Uterus (tissue), 4 donors: ENCODE measurements around the gene SNRPD3. TPM values are rescaled to one million over a fixed set of nuclear protein-coding genes. Genes with fewer than 3 reads are reported as not detected.
A peak's percentile ranks its signal among the peaks of the same experiment; 100 is the strongest.

Experiments
- DNase-seq, 2 donors: peaks; one replicate each; pipeline ENCODE4 v3.0.0-alpha.2; 2019 to 2020
- H3K27ac ChIP-seq, 2 donors: fragments of 200-600 bp; sonication (generic); 1 replicate in 1 of 2; 2 replicates in 1 of 2; pipeline ENCODE4 v1.5.1; 2016 to 2018
- H3K27me3 ChIP-seq, 2 donors: fragments of 200-600 bp; sonication (generic); one replicate each; pipeline ENCODE4 v1.5.1; 2018 to 2019; ENCODE audit warnings: control low read depth in 1 of 2
- H3K36me3 ChIP-seq, 2 donors: fragments of 200-600 bp; sonication (generic); one replicate each; pipeline ENCODE4 v1.5.1; 2019; ENCODE audit warnings: control low read depth in 1 of 2
- H3K4me1 ChIP-seq, 2 donors: fragments of 200-600 bp; sonication (generic); one replicate each; pipeline ENCODE4 v1.5.1; 2018 to 2019; ENCODE audit warnings: control low read depth in 1 of 2
- H3K4me3 ChIP-seq, 2 donors: fragments of 200-600 bp; sonication (generic); 1 replicate in 1 of 2; 2 replicates in 1 of 2; pipeline ENCODE4 v1.5.1; 2018 to 2019; ENCODE audit warnings: mild to moderate bottlenecking in 1 of 2
- H3K9me3 ChIP-seq, 2 donors: fragments of 200-600 bp; sonication (generic); one replicate each; pipeline ENCODE4 v1.5.1; 2019; ENCODE audit warnings: control low read depth in 1 of 2
- CTCF ChIP-seq, 4 experiments: fragments of 200-600 bp in 2 of 4; fragments of 450-650 bp in 2 of 4; sonication (generic) in 2 of 4; IDR thresholded peaks; one replicate each; pipeline ENCODE4 v1.5.1; 2016 to 2019; ENCODE audit warnings: antibody characterized with exemption in 4 of 4, mild to moderate bottlenecking in 2 of 4, moderate library complexity in 1 of 4
- POLR2A ChIP-seq, 2 donors: fragments of 450-650 bp; IDR thresholded peaks; one replicate each; pipeline ENCODE4 v1.6.1; 2016; ENCODE audit warnings: antibody characterized with exemption in 2 of 2, mild to moderate bottlenecking in 1 of 2, moderate library complexity in 1 of 2
- intact Hi-C: fragments of 100-400 bp; cut with DNase I; formaldehyde crosslinking; loops from one replicate; pipeline ENCODE4 v1.15.1; 2023; ENCODE audit warnings: low total_unique reads
- total RNA-seq, 4 donors: library from RNA; depleted of rRNA in 3 of 4; stranded (reverse); fragments of >200 nt in 3 of 4; gene quantifications; one replicate each; pipeline versions ENCODE4 v1.1.0 to v1.2.4, GENCODE V29; 2014 to 2023
- donor health status: DM: yes; HTN: yes; CAD: no.

SNRPD3 gene
- total RNA-seq, 4 donors from 2014 or later = 42.6 to 189 (median 85.1) TPM

GRCh38 chr22:24517446-24517845 is 38.4 kb upstream of the SNRPD3 start:
- no peak overlapping the region for H3K4me3 ChIP-seq
- no peak overlapping the region for H3K27ac ChIP-seq
- intact Hi-C loops = no loop called here
- H3K36me3 ChIP-seq = no peaks in the 10 kb centered on the region
- no peaks in the 10 kb centered on the region for H3K4me1 ChIP-seq
- no peak for DNase-seq
- no peak for TF ChIP-seq POLR2A (IDR thresholded peaks at IDR 0.05)
- no peak for TF ChIP-seq CTCF (IDR thresholded peaks at IDR 0.05)
- no peaks in the 10 kb centered on the region for H3K9me3 ChIP-seq
- no peaks in the 10 kb centered on the region for H3K27me3 ChIP-seq

DNA sequence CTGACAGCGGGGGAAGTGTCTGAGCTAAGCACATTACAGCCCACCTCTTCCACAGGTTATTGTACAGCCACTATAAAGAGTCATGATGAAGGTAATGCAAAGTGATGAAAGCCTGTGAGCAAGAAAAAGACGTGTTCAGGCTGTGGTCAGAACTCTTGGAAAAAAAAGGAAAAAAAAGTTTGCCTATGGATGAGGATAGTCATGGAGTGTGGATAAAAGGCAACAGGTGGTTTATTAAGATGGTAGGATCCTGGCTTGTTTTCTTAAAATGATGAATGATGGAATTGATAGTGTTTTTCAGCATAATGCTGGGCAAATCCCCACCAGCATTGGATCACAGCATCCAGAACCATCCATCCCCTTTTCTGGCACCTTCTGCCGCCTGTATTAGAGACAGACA is 37.6 kb upstream of the SNRPD3 start:
- Histone ChIP-seq H3K4me3 (no peak overlapping the region), H3K36me3 (no peaks in the 10 kb centered on the region), H3K4me1 (no peaks in the 10 kb centered on the region), H3K9me3 (no peaks in the 10 kb centered on the region), H3K27ac (no peak overlapping the region), H3K27me3 (no peaks in the 10 kb centered on the region)
- TF ChIP-seq CTCF (IDR thresholded peaks at IDR 0.05) = no peak
- no peak for TF ChIP-seq POLR2A (IDR thresholded peaks at IDR 0.05)
- no peak for DNase-seq
- intact Hi-C loops = no loop called here

DNA sequence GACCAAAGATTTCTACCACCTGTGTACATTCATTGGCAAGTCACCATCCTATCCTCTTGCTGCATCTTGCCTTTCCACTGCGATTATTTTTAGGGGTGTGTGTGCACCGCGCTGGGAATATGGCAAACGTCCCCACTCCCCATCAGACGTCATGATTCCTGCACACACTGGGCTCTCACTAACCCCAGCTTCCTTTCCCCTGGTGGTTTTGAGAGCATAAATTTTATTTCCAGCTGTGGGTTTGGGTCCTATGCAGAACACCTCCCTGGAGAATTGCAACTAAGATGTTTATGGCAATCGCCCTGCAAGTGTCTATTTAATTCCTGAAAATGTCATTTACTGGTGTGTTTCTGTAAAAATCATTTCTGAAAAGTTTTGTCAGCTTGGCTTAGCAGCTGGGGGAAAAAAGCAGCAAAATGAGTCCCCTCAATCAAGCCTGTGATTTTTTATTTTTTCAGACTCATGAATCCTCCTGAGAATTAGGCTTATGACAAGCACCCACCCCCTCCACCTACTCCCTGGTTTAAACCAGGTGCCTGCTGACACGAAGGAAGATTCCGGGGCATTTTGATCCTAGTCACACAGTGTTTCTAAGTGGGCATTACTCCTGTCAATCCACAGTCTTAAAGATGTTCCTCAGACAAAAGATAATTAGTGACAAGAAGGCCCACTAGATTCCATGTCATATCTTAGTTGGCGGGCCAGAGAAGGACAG is 36.9 kb upstream of the SNRPD3 start:
- intact Hi-C loops = no loop called here
- Histone ChIP-seq H3K36me3 (no peaks in the 10 kb centered on the region), H3K4me1 (no peaks in the 10 kb centered on the region), H3K9me3 (no peaks in the 10 kb centered on the region), H3K4me3 (no peak overlapping the region), H3K27ac (no peak overlapping the region), H3K27me3 (no peaks in the 10 kb centered on the region)
- DNase-seq = no peak
- no peak for TF ChIP-seq CTCF (IDR thresholded peaks at IDR 0.05)

- Histone ChIP-seq H3K27ac (no peak overlapping the region), H3K4me1 (no peaks in the 10 kb centered on the region), H3K9me3 (no peaks in the 10 kb centered on the region), H3K36me3 (no peaks in the 10 kb centered on the region), H3K27me3 (no peaks in the 10 kb centered on the region), H3K4me3 (no peak overlapping the region)
- intact Hi-C loops = no loop called here
- TF ChIP-seq POLR2A (IDR thresholded peaks at IDR 0.05) (no peak), CTCF (IDR thresholded peaks at IDR 0.05) (no peak)
- no peak for DNase-seq
Observed at GRCh38 chr22:24519496-24519895, 36.3 kb upstream of the SNRPD3 start.

GRCh38 chr22:24521791-24522245 is 34.0 kb upstream of the SNRPD3 start:
- Histone ChIP-seq H3K27ac (no peak overlapping the region), H3K4me3 (no peak overlapping the region), H3K27me3 (no peaks in the 10 kb centered on the region), H3K36me3 (no peaks in the 10 kb centered on the region), H3K4me1 (no peaks in the 10 kb centered on the region), H3K9me3 (no peaks in the 10 kb centered on the region)
- TF ChIP-seq POLR2A (IDR thresholded peaks at IDR 0.05) = no peak
- TF ChIP-seq CTCF (IDR thresholded peaks at IDR 0.05) = peak in 3 of 4 experiments; percentile 4 to 31 (median 29)
- DNase-seq = no peak
- intact Hi-C loops = no loop called here
